ENCODE results near the gene ZFX. TPM values are rescaled to one million over a fixed set of nuclear protein-coding genes. Genes with fewer than 3 reads are reported as not detected.

ZFX gene
- total RNA-seq, 1 donor from 2014 or later, result 72.8 TPM

- no peak for TF ChIP-seq CTCF (IDR thresholded peaks at IDR 0.05)
- DNase-seq (ENCODE audit: low spot score), result no peak
- H3K9me3 Mint-ChIP-seq (ENCODE audit: low read depth), result peaks cover 5% of the 10 kb centered on the region
- no peaks in the 10 kb centered on the region for H3K36me3 Mint-ChIP-seq (ENCODE audit: low read depth)
- peak overlapping the region; percentile 28 for H3K27ac Mint-ChIP-seq (ENCODE audit: unreplicated experiment)
- H3K4me3 Mint-ChIP-seq (ENCODE audit: unreplicated experiment), result no peak overlapping the region
- no peaks in the 10 kb centered on the region for H3K27me3 Mint-ChIP-seq (ENCODE audit: low read depth)
- peaks cover 19% of the 10 kb centered on the region for H3K4me1 Mint-ChIP-seq (ENCODE audit: low read depth)
Measured at GRCh38 chrX:24231641-24232179, 82.2 kb downstream of the ZFX start.

GRCh38 chrX:24232796-24233195 lies 83.3 kb downstream of the ZFX start:
- H3K36me3 Mint-ChIP-seq (ENCODE audit: low read depth), result no peaks in the 10 kb centered on the region
- peaks cover 19% of the 10 kb centered on the region for H3K4me1 Mint-ChIP-seq (ENCODE audit: low read depth)
- H3K27me3 Mint-ChIP-seq (ENCODE audit: low read depth), result no peaks in the 10 kb centered on the region

GRCh38 chrX:24235084-24235710 lies 85.7 kb downstream of the ZFX start:
- no peaks in the 10 kb centered on the region for H3K9me3 Mint-ChIP-seq (ENCODE audit: low read depth)
- H3K27ac Mint-ChIP-seq (ENCODE audit: unreplicated experiment), result no peak overlapping the region
- no peak overlapping the region for H3K4me3 Mint-ChIP-seq (ENCODE audit: unreplicated experiment)
- no peaks in the 10 kb centered on the region for H3K27me3 Mint-ChIP-seq (ENCODE audit: low read depth)
- TF ChIP-seq CTCF (IDR thresholded peaks at IDR 0.05), result no peak
- H3K4me1 Mint-ChIP-seq (ENCODE audit: low read depth), result peaks cover 19% of the 10 kb centered on the region
- H3K36me3 Mint-ChIP-seq (ENCODE audit: low read depth), result no peaks in the 10 kb centered on the region
- no peak for DNase-seq (ENCODE audit: low spot score)

More at GRCh38 chrX:24232796-24233195, 83.3 kb downstream of the ZFX start:
- no peak for TF ChIP-seq CTCF (IDR thresholded peaks at IDR 0.05)
- no peak for DNase-seq (ENCODE audit: low spot score)
- no peak overlapping the region for H3K4me3 Mint-ChIP-seq (ENCODE audit: unreplicated experiment)
- H3K9me3 Mint-ChIP-seq (ENCODE audit: low read depth), result peaks cover 2% of the 10 kb centered on the region
- no peak overlapping the region for H3K27ac Mint-ChIP-seq (ENCODE audit: unreplicated experiment)

- H3K4me3 Mint-ChIP-seq (ENCODE audit: unreplicated experiment), result peak overlapping the region; percentile 36
- H3K27me3 Mint-ChIP-seq (ENCODE audit: low read depth), result no peaks in the 10 kb centered on the region
- H3K4me1 Mint-ChIP-seq (ENCODE audit: low read depth), result peaks cover 41% of the 10 kb centered on the region
- H3K36me3 Mint-ChIP-seq (ENCODE audit: low read depth), result no peaks in the 10 kb centered on the region
- peak overlapping the region; percentile 91 for H3K27ac Mint-ChIP-seq (ENCODE audit: unreplicated experiment)
- peak; percentile 86 for TF ChIP-seq CTCF (IDR thresholded peaks at IDR 0.05)
- no peaks in the 10 kb centered on the region for H3K9me3 Mint-ChIP-seq (ENCODE audit: low read depth)
- DNase-seq (ENCODE audit: low spot score), result no peak
Measured at GRCh38 chrX:24241822-24242648, 92.5 kb downstream of the ZFX start.

GRCh38 chrX:24242649-24243175 lies 93.2 kb downstream of the ZFX start:
- Mint-ChIP-seq H3K4me1 (ENCODE audit: low read depth) (peaks cover 41% of the 10 kb centered on the region), H3K27ac (ENCODE audit: unreplicated experiment) (peak overlapping the region; percentile 91), H3K36me3 (ENCODE audit: low read depth) (no peaks in the 10 kb centered on the region), H3K9me3 (ENCODE audit: low read depth) (no peaks in the 10 kb centered on the region), H3K27me3 (ENCODE audit: low read depth) (no peaks in the 10 kb centered on the region), H3K4me3 (ENCODE audit: unreplicated experiment) (no peak overlapping the region)
- TF ChIP-seq CTCF (IDR thresholded peaks at IDR 0.05), result no peak
- DNase-seq (ENCODE audit: low spot score), result no peak
